Hepatocyte (in vitro differentiated cells): ENCODE measurements around the gene CACNA2D1. TPM values are rescaled to one million over a fixed set of nuclear protein-coding genes. Genes with fewer than 3 reads are reported as not detected.

Experiments used
- DNase-seq: peaks from one replicate; pipeline ENCODE4 v3.0.0-alpha.2; 2016; ENCODE audit warnings: low spot score
- H2AFZ ChIP-seq: fragments of 200-600 bp; sonication (generic); 2 replicates; pipeline ENCODE4 v1.6.0; 2016; ENCODE audit warnings: antibody characterized with exemption, mild to moderate bottlenecking
- H3K27ac ChIP-seq: fragments of 200-600 bp; sonication (generic); 2 replicates; pipeline ENCODE4 v1.5.1; 2016; ENCODE audit warnings: mild to moderate bottlenecking
- H3K27me3 ChIP-seq: fragments of 200-600 bp; sonication (generic); 2 replicates; pipeline ENCODE4 v1.6.1; 2016
- H3K36me3 ChIP-seq: fragments of 200-600 bp; sonication (generic); replicated peaks from 2 replicates; pipeline ENCODE4 v1.5.1; 2016; ENCODE audit warnings: low read depth; ENCODE audit not compliant: insufficient read depth
- H3K4me1 ChIP-seq: fragments of 200-600 bp; sonication (generic); 2 replicates; pipeline ENCODE4 v1.5.1; 2016; ENCODE audit warnings: mild to moderate bottlenecking, moderate library complexity; ENCODE audit not compliant: insufficient read depth
- H3K4me2 ChIP-seq: fragments of 200-600 bp; sonication (generic); 2 replicates; pipeline ENCODE4 v1.6.0; 2016
- H3K4me3 ChIP-seq: fragments of 200-600 bp; sonication (generic); 2 replicates; pipeline ENCODE4 v1.5.1; 2016; ENCODE audit warnings: mild to moderate bottlenecking
- H3K79me2 ChIP-seq: fragments of 200-600 bp; sonication (generic); 2 replicates; pipeline ENCODE4 v1.6.0; 2017; ENCODE audit warnings: mild to moderate bottlenecking
- H3K9me2 ChIP-seq: fragments of 200-600 bp; sonication (generic); replicated peaks from 2 replicates; pipeline ENCODE4 v1.6.0; 2017; ENCODE audit warnings: mild to moderate bottlenecking; ENCODE audit not compliant: insufficient read depth
- H3K9me3 ChIP-seq: fragments of 200-600 bp; sonication (generic); 2 replicates; pipeline ENCODE4 v1.5.1; 2016; ENCODE audit warnings: low read depth, mild to moderate bottlenecking
- H4K20me1 ChIP-seq: fragments of 200-600 bp; sonication (generic); 2 replicates; pipeline ENCODE4 v1.6.0; 2016; ENCODE audit warnings: mild to moderate bottlenecking; ENCODE audit not compliant: insufficient read depth, poor library complexity, severe bottlenecking
- EZH2 ChIP-seq: fragments of 200-600 bp; sonication (generic); IDR thresholded peaks from 2 replicates; pipeline ENCODE4 v1.6.1; 2016; ENCODE audit warnings: antibody characterized with exemption, mild to moderate bottlenecking, borderline replicate concordance
- EZH2phosphoT487 ChIP-seq: fragments of 200-600 bp; sonication (generic); IDR thresholded peaks from one replicate; pipeline ENCODE4 v1.6.1; 2018; ENCODE audit warnings: antibody characterized with exemption, mild to moderate bottlenecking, low read depth, moderate library complexity; ENCODE audit not compliant: unreplicated experiment, severe bottlenecking
- WGBS: methylation state at CpG from one replicate; pipeline ENCODE4 v1.1.6; 2016; ENCODE audit warnings: low lambda C conversion rate; ENCODE audit errors: missing lambda C conversion rate; 5-methylcytosine and 5-hydroxymethylcytosine counted together
- polyA plus RNA-seq: library from polyadenylated mRNA; unstranded; fragments of >200 nt; fragmentation: Nextera tagmentation; extraction: Ambion mirVana; gene quantifications from 2 replicates; pipeline ENCODE4 v1.2.1, GENCODE V29; 2016
- total RNA-seq: library from RNA; depleted of rRNA; stranded (reverse); fragments of >200 nt; gene quantifications from 2 replicates; pipeline ENCODE4 v1.2.3, GENCODE V29; 2014
- TF ChIP-seq, protein P1 (sequence below): fragments of 200-600 bp; sonication (generic); IDR thresholded peaks from 2 replicates; pipeline ENCODE4 v1.5.1; 2016; ENCODE audit warnings: antibody characterized with exemption, mild to moderate bottlenecking; ENCODE audit not compliant: poor library complexity

The CACNA2D1 gene
- total and polyA plus RNA-seq, 2 experiments from 2014 or later: 3.1 to 18.9 TPM

DNA sequence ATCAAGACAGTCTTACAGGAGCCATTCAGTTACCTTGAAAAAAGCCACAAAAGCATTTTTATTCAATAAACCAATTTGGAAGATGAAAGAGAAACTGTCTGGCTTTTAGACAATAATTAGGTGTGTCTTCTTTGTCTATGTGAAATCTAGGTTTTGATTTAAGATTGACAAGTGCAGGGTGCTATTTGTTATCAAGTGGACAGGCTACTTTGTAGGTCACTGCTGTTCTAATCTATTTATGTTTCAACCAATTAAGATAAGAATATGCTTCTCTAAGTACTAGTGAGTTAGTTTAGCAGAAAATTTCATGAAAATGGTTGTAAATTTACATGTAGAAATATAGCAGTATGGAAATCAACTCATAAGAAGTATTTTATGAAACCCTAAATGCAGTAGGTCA lies 177.5 kb downstream of the CACNA2D1 start:
- Histone ChIP-seq H3K9me3 (no peaks in the 10 kb centered on the region), H4K20me1 (no peaks in the 10 kb centered on the region), H3K9me2 (no peaks in the 10 kb centered on the region), H2AFZ (no peak overlapping the region), H3K4me3 (no peak overlapping the region), H3K4me1 (no peaks in the 10 kb centered on the region), H3K27me3 (no peaks in the 10 kb centered on the region), H3K36me3 (no peaks in the 10 kb centered on the region), H3K27ac (no peak overlapping the region), H3K4me2 (no peak overlapping the region), H3K79me2 (no peaks in the 10 kb centered on the region)
- TF ChIP-seq, protein P1, sequence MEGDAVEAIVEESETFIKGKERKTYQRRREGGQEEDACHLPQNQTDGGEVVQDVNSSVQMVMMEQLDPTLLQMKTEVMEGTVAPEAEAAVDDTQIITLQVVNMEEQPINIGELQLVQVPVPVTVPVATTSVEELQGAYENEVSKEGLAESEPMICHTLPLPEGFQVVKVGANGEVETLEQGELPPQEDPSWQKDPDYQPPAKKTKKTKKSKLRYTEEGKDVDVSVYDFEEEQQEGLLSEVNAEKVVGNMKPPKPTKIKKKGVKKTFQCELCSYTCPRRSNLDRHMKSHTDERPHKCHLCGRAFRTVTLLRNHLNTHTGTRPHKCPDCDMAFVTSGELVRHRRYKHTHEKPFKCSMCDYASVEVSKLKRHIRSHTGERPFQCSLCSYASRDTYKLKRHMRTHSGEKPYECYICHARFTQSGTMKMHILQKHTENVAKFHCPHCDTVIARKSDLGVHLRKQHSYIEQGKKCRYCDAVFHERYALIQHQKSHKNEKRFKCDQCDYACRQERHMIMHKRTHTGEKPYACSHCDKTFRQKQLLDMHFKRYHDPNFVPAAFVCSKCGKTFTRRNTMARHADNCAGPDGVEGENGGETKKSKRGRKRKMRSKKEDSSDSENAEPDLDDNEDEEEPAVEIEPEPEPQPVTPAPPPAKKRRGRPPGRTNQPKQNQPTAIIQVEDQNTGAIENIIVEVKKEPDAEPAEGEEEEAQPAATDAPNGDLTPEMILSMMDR: no peak
- TF ChIP-seq EZH2 (no peak), EZH2phosphoT487 (no peak)
- no peak for DNase-seq

GRCh38 chr7:82264783-82265305 lies 178.7 kb downstream of the CACNA2D1 start:
- TF ChIP-seq EZH2phosphoT487 (no peak), EZH2 (no peak)
- TF ChIP-seq, protein P1: no peak
- no peaks in the 10 kb centered on the region for H3K9me2 ChIP-seq
- no peak for DNase-seq

GRCh38 chr7:82263920-82264782 lies 179.4 kb downstream of the CACNA2D1 start:
- Histone ChIP-seq H3K4me2 (no peak overlapping the region), H2AFZ (no peak overlapping the region), H3K79me2 (no peaks in the 10 kb centered on the region), H4K20me1 (no peaks in the 10 kb centered on the region), H3K4me3 (no peak overlapping the region), H3K36me3 (no peaks in the 10 kb centered on the region), H3K27me3 (no peaks in the 10 kb centered on the region), H3K27ac (no peak overlapping the region), H3K9me2 (no peaks in the 10 kb centered on the region), H3K9me3 (no peaks in the 10 kb centered on the region), H3K4me1 (no peaks in the 10 kb centered on the region)
- TF ChIP-seq, protein P1: no peak
- TF ChIP-seq EZH2phosphoT487 (no peak), EZH2 (no peak)
- DNase-seq: no peak
- 60% methylated on average over 3 of the region's 3 CpGs for WGBS

More at GRCh38 chr7:82264783-82265305, 178.7 kb downstream of the CACNA2D1 start:
- Histone ChIP-seq H3K27me3 (no peaks in the 10 kb centered on the region), H3K36me3 (no peaks in the 10 kb centered on the region), H4K20me1 (no peaks in the 10 kb centered on the region), H3K4me2 (no peak overlapping the region), H3K4me3 (no peak overlapping the region), H3K4me1 (no peaks in the 10 kb centered on the region), H2AFZ (no peak overlapping the region), H3K27ac (no peak overlapping the region), H3K79me2 (no peaks in the 10 kb centered on the region), H3K9me3 (no peaks in the 10 kb centered on the region)
- 81% methylated on average over 3 of the region's 3 CpGs for WGBS
